Cardiac muscle cell (in vitro differentiated cells and primary cell): ENCODE data around the gene ZNF556. TPM values are rescaled to one million over a fixed set of nuclear protein-coding genes. Genes with fewer than 3 reads are reported as not detected.

Experiments used
- DNase-seq, 2 donors: peaks; one replicate each; pipeline versions ENCODE4 v3.0.0 to v3.0.0-alpha.2; 2010 to 2017; ENCODE audit warnings: low read depth in 1 of 2, low spot score in 1 of 2
- H3K27ac ChIP-seq: fragments of 200-600 bp; sonication (generic); 2 replicates; pipeline ENCODE4 v1.5.1; 2016
- H3K27me3 ChIP-seq: fragments of 200-600 bp; sonication (generic); 2 replicates; pipeline ENCODE4 v1.6.0; 2016; ENCODE audit warnings: control low read depth
- H3K36me3 ChIP-seq: fragments of 200-600 bp; sonication (generic); 2 replicates; pipeline ENCODE4 v1.5.1; 2016; ENCODE audit warnings: control low read depth
- H3K4me1 ChIP-seq: fragments of 200-600 bp; sonication (generic); 2 replicates; pipeline ENCODE4 v1.8.1; 2017; ENCODE audit warnings: low read depth, mild to moderate bottlenecking, mixed run types
- H3K4me3 ChIP-seq: fragments of 200-600 bp; sonication (generic); 2 replicates; pipeline ENCODE4 v1.5.1; 2016; ENCODE audit warnings: mild to moderate bottlenecking
- H3K9me3 ChIP-seq: fragments of 200-600 bp; sonication (generic); 2 replicates; pipeline ENCODE4 v1.5.1; 2017; ENCODE audit warnings: low read depth, mild to moderate bottlenecking, control low read depth
- polyA plus RNA-seq: library from polyadenylated mRNA; unstranded; fragments of >200 nt; fragmentation: Nextera tagmentation; extraction: Ambion mirVana; gene quantifications from 2 replicates; pipeline ENCODE4 v1.2.1, GENCODE V29; 2016
- total RNA-seq: library from RNA; depleted of rRNA; stranded (reverse); fragments of >200 nt; gene quantifications from 2 replicates; pipeline ENCODE4 v1.2.3, GENCODE V29; 2016
- TF ChIP-seq, protein P1 (sequence below): IDR thresholded peaks from 2 replicates; pipeline ENCODE4 v1.5.1; 2012; ENCODE audit warnings: low read depth, mild to moderate bottlenecking, low read length

ZNF556 gene
- total and polyA plus RNA-seq, 2 experiments from 2014 or later: 0.09 to 0.21 TPM

- TF ChIP-seq, protein P1, sequence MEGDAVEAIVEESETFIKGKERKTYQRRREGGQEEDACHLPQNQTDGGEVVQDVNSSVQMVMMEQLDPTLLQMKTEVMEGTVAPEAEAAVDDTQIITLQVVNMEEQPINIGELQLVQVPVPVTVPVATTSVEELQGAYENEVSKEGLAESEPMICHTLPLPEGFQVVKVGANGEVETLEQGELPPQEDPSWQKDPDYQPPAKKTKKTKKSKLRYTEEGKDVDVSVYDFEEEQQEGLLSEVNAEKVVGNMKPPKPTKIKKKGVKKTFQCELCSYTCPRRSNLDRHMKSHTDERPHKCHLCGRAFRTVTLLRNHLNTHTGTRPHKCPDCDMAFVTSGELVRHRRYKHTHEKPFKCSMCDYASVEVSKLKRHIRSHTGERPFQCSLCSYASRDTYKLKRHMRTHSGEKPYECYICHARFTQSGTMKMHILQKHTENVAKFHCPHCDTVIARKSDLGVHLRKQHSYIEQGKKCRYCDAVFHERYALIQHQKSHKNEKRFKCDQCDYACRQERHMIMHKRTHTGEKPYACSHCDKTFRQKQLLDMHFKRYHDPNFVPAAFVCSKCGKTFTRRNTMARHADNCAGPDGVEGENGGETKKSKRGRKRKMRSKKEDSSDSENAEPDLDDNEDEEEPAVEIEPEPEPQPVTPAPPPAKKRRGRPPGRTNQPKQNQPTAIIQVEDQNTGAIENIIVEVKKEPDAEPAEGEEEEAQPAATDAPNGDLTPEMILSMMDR: no peak
- H3K27ac ChIP-seq: no peak overlapping the region
- DNase-seq: no peak
Observed at GRCh38 chr19:2824129-2824528, 43.0 kb upstream of the ZNF556 start.

GRCh38 chr19:2827022-2827421, 40.1 kb upstream of the ZNF556 start:
- TF ChIP-seq, protein P1: no peak
- DNase-seq: no peak
- H3K4me1 ChIP-seq: no peaks in the 10 kb centered on the region
- no peaks in the 10 kb centered on the region for H3K27me3 ChIP-seq
- H3K36me3 ChIP-seq: peaks cover 4% of the 10 kb centered on the region
- no peaks in the 10 kb centered on the region for H3K9me3 ChIP-seq
- no peak overlapping the region for H3K4me3 ChIP-seq
- H3K27ac ChIP-seq: no peak overlapping the region

More at GRCh38 chr19:2824129-2824528, 43.0 kb upstream of the ZNF556 start:
- Histone ChIP-seq H3K27me3 (no peaks in the 10 kb centered on the region), H3K4me1 (no peaks in the 10 kb centered on the region), H3K4me3 (no peak overlapping the region), H3K36me3 (peaks cover 4% of the 10 kb centered on the region), H3K9me3 (no peaks in the 10 kb centered on the region)

DNA sequence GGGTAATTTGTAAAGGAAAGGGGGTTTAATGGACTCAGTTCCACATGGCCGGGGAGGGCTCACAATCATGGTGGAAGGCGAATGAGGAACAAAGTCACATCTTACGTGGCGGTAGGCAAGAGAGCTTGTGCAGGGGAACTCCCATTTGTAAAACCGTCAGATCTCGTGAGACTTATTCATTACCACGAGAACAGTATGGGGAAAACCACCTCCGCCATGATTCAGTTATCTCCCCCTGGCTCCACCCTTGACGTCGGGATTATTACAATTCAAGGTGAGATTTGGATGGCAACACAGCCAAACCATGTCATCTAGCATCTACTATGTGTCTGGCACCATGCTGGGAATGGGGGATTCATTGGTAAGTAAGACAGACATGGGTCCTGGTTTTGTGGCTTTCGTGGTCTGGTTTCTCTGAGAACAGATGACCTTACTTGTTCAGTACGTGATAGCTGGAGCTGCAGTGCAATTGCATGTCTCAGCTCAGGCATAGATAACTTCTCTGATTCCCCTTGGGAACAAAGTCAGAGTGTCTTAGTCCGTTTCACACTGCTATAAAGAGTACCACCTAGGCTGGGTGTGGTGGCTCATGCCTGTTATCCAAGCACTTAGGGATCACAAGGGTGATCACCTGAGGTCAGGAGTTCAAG, 39.2 kb upstream of the ZNF556 start:
- TF ChIP-seq, protein P1: no peak
- DNase-seq: no peak
- Histone ChIP-seq H3K9me3 (no peaks in the 10 kb centered on the region), H3K4me1 (no peaks in the 10 kb centered on the region), H3K27ac (no peak overlapping the region), H3K4me3 (no peak overlapping the region), H3K36me3 (peaks cover 7% of the 10 kb centered on the region), H3K27me3 (no peaks in the 10 kb centered on the region)

DNA sequence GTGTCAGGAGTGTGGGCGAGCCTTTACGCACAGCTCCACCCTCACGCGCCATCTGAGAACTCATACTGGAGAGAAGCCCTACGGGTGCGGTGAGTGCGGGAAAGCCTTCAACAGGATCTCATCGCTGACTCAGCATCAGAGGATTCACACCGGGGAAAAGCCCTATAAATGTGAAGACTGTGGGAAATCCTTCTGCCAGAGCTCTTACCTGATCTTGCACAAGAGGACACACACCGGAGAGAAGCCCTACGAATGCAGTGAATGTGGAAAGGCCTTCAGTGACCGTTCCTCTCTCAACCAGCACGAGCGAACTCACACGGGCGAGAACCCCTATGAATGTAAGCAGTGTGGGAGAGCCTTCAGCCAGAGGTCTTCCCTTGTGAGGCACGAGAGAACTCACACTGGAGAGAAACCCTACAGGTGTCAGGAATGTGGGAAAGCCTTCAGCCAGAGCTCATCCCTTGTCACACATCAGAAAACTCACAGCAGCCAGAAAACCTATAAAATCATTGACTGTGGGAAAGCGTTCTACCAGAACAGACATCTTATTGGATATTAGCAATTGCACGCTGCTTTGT, 32.8 kb upstream of the ZNF556 start:
- H3K27me3 ChIP-seq: no peaks in the 10 kb centered on the region
- no peaks in the 10 kb centered on the region for H3K4me1 ChIP-seq
- peaks cover 17% of the 10 kb centered on the region for H3K9me3 ChIP-seq
- no peak overlapping the region for H3K27ac ChIP-seq
- TF ChIP-seq, protein P1: no peak
- no peak overlapping the region for H3K4me3 ChIP-seq
- DNase-seq: no peak
- peaks cover 17% of the 10 kb centered on the region for H3K36me3 ChIP-seq

GRCh38 chr19:2837430-2837829, 29.7 kb upstream of the ZNF556 start:
- TF ChIP-seq, protein P1: no peak
- no peak overlapping the region for H3K27ac ChIP-seq
- no peak for DNase-seq
- peaks cover 17% of the 10 kb centered on the region for H3K9me3 ChIP-seq
- H3K27me3 ChIP-seq: no peaks in the 10 kb centered on the region
- H3K36me3 ChIP-seq: peaks cover 14% of the 10 kb centered on the region
- no peaks in the 10 kb centered on the region for H3K4me1 ChIP-seq
- no peak overlapping the region for H3K4me3 ChIP-seq
